Endothelial cell of umbilical vein (primary cell): ENCODE results near the gene YARS1.

Source experiments
- POLR2A ChIP-seq: IDR thresholded peaks from 2 replicates; pipeline ENCODE4 v1.6.1; 2012; ENCODE audit warnings: low read depth, mild to moderate bottlenecking, control low read depth, low read length
- POLR2AphosphoS5 ChIP-seq: IDR thresholded peaks from 2 replicates; pipeline ENCODE4 v1.6.1; 2012; ENCODE audit warnings: low read depth, mild to moderate bottlenecking, control low read depth, low read length, moderate library complexity; ENCODE audit not compliant: insufficient read depth
- TF ChIP-seq, protein P1 (sequence below), 2 donors: IDR thresholded peaks; 1 replicate in 1 of 2; 2 replicates in 1 of 2; pipeline ENCODE4 v1.5.1; 2011; ENCODE audit warnings: low read length in 2 of 2, mild to moderate bottlenecking in 2 of 2, moderate library complexity in 2 of 2, control low read depth in 1 of 2, inconsistent platforms in 1 of 2, low read depth in 1 of 2; ENCODE audit not compliant: insufficient read depth in 1 of 2; ENCODE audit errors: extremely low read depth in 1 of 2

DNA sequence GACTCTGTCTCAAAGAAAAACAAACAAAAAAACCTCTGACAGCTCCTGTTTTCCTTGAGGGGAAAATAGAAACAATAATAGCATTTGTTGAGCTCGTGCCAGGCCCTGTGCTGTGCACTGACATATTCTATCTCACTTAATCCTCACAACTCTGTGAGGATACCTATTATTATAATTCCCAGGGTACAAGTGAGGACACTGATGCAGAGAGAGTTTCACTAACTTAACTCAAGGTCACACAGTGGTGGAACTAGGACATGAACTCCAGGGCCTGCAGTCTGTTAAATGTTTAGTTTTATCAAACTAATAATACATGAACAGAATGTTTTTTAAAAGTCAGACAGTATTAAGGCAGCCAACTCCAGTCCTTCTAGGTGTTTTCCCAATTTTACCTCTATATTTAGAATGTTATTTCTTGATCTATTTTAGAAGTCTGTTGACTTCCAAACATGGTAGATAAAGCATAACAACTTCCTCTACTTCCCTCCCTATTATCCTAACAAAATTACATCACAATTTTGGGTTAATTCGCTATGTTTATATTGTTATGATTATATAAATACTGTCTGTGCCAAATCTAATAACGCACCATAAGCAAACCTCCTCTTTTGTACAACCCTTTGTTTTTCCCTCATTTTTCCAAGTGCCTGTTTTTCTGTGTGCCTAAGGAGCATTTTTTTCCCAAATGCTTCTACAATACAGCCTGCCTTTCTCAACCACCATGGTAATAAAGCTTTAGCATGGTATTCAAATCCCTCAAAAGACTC, 48.7 kb upstream of the YARS1 start:
- TF ChIP-seq, protein P1, sequence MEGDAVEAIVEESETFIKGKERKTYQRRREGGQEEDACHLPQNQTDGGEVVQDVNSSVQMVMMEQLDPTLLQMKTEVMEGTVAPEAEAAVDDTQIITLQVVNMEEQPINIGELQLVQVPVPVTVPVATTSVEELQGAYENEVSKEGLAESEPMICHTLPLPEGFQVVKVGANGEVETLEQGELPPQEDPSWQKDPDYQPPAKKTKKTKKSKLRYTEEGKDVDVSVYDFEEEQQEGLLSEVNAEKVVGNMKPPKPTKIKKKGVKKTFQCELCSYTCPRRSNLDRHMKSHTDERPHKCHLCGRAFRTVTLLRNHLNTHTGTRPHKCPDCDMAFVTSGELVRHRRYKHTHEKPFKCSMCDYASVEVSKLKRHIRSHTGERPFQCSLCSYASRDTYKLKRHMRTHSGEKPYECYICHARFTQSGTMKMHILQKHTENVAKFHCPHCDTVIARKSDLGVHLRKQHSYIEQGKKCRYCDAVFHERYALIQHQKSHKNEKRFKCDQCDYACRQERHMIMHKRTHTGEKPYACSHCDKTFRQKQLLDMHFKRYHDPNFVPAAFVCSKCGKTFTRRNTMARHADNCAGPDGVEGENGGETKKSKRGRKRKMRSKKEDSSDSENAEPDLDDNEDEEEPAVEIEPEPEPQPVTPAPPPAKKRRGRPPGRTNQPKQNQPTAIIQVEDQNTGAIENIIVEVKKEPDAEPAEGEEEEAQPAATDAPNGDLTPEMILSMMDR (IDR thresholded peaks at IDR 0.05; ENCODE audit: extremely low read depth in 1 of 2, insufficient read depth in 1 of 2, low read depth in 1 of 2, low read length in 2 of 2), result no peak
- TF ChIP-seq POLR2A (no peak), POLR2AphosphoS5 (no peak)
